CMK (cell line): ENCODE measurements around the gene TMEM139.

Experiments
- DNase-seq: peaks from one replicate; pipeline ENCODE4 v3.0.0-alpha.2; 2010; ENCODE audit warnings: low read depth

TMEM139 gene

GRCh38 chr7:143284591-143285469, at the start of gene TMEM139:
Gene TMEM139, plus strand, starts transcription at chr7:143284958. Its CDS starts 1,000 bp downstream, at chr7:143285958.
- no peak for DNase-seq

- no peak for DNase-seq
Measured at GRCh38 chr7:143235561-143235960, 49.2 kb upstream of the TMEM139 start.

GRCh38 chr7:143236408-143236990, 48.3 kb upstream of the TMEM139 start:
- no peak for DNase-seq

- no peak for DNase-seq
Measured at GRCh38 chr7:143237366-143237765, 47.4 kb upstream of the TMEM139 start.

- no peak for DNase-seq
Measured at GRCh38 chr7:143238289-143238980, 46.3 kb upstream of the TMEM139 start.

- no peak for DNase-seq
Measured at GRCh38 chr7:143239813-143240212, 44.9 kb upstream of the TMEM139 start.

- DNase-seq = no peak
Measured at GRCh38 chr7:143240291-143241168, 44.2 kb upstream of the TMEM139 start.

- no peak for DNase-seq
Measured at GRCh38 chr7:143242306-143242705, 42.5 kb upstream of the TMEM139 start.

GRCh38 chr7:143243111-143243510, 41.6 kb upstream of the TMEM139 start:
- no peak for DNase-seq

GRCh38 chr7:143243614-143244013, 41.1 kb upstream of the TMEM139 start:
- no peak for DNase-seq

GRCh38 chr7:143244321-143244720, 40.4 kb upstream of the TMEM139 start:
- no peak for DNase-seq

GRCh38 chr7:143245123-143245522, 39.6 kb upstream of the TMEM139 start:
- no peak for DNase-seq

GRCh38 chr7:143247372-143247771, 37.4 kb upstream of the TMEM139 start:
- no peak for DNase-seq

- DNase-seq = no peak
Measured at GRCh38 chr7:143248761-143249354, 35.9 kb upstream of the TMEM139 start.

- DNase-seq = no peak
Measured at GRCh38 chr7:143250199-143250598, 34.6 kb upstream of the TMEM139 start.

- DNase-seq = no peak
Measured at GRCh38 chr7:143250822-143251221, 33.9 kb upstream of the TMEM139 start.

GRCh38 chr7:143252006-143252405, 32.8 kb upstream of the TMEM139 start:
- DNase-seq = no peak

GRCh38 chr7:143255564-143255963, 29.2 kb upstream of the TMEM139 start:
- DNase-seq = no peak

- no peak for DNase-seq
Measured at GRCh38 chr7:143256325-143256724, 28.4 kb upstream of the TMEM139 start.

- no peak for DNase-seq
Measured at GRCh38 chr7:143256932-143257331, 27.8 kb upstream of the TMEM139 start.

GRCh38 chr7:143257501-143257900, 27.3 kb upstream of the TMEM139 start:
- DNase-seq = no peak

GRCh38 chr7:143258831-143259230, 25.9 kb upstream of the TMEM139 start:
- DNase-seq = no peak
